Hematopoietic multipotent progenitor cell treated with erythropoietin and hydrocortisone succinate and interleukin-3 and kit ligand, for 8 days (in vitro differentiated cells): ENCODE results near the gene CDKAL1.
A peak's percentile ranks its signal among the peaks of the same experiment; 100 is the strongest.
"Not testable (repeated sequence)": the region's sequence is repeated elsewhere in the genome, so short reads cannot be mapped to it uniquely, and the experiment has no call there.

Experiments used
- DNase-seq: peaks from one replicate; pipeline ENCODE4 v3.0.0-alpha.2; 2015

CDKAL1 gene

DNA sequence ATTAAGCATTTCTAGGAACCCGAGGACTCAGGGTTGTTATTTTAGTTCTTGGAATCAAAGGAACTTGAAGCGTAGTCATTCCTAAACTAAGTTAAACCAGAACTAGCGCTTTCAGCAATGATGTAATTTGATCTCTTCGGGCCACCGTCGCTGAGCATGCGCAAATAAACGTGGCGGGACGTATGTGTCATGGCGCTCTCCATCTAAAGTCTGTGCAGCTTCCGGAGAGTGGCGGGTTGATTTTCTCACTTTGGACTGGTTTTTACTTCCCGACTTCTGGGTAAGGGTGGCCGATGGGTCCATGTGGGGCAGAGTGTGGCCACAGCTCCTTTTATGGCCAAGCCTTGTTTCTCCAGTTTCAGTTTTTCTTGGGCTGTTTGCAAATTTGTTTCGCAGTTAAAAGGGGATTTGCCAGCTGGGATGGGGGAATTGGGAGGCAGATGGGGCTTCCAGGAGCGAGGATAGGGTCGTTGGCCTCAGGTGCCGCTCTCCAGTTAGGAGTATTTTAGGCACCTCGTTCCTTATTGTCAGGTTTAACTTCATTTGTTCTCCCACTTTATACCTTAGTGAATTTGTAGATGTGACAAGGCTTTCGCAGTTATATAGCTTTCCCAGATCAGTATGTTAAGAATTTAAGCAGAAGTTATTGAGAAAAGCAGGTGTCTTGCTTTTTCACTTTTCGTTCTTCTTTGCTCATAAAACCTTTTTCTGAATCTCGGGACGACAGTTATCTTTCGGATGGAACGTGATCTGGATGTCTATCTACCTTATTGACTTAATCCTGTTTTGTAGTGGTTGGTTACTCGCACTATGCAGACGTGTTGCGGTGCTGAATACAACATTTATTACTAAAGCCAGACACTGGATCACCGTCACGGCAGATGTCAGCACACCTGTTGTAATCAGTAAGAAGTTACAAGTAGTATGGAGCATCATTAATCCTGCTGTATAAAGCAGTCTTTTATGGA lies at the start of gene CDKAL1:
TSS of gene CDKAL1 (plus strand) at position 163 of the 968 bp plus-strand sequence. CDS start 11,894 bp downstream, outside the sequence.
- DNase-seq: peak; percentile 96

GRCh38 chr6:20486641-20487040 lies 47.6 kb upstream of the CDKAL1 start:
- no peak for DNase-seq

DNA sequence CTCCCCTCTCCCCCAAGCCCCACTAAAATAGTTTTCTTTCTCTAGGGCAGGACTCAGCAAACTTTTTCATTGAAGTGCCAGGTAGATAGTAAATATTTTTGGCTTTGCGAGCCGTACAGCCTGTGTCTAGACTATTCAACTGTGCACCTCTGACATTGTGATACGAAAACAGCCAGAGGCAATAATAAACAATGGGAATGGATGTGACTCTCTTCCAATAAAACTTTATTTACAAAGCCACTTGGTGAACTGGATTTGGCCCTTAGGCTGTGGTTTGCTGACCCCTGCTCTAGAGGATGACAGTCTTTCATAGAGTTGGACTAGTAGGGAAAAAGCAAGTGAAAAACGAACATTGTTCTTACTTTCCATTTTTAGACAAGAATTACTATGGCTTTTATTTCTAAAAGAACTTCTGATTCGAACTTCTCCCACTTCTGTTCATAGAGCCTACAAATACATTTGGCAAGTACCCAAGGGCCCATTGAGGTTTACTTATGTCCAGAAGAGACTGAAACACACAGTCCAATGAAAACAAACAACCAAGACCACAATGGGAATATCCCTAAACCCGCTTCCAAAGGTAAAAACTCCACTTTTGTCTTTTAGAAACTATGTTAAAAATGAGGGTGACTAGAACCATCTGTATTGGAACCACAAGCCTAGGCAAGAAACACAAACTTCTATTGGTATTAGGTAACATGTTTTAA lies 46.4 kb upstream of the CDKAL1 start:
- DNase-seq: no peak

GRCh38 chr6:20490591-20490990 lies 43.7 kb upstream of the CDKAL1 start:
- DNase-seq: no peak

DNA sequence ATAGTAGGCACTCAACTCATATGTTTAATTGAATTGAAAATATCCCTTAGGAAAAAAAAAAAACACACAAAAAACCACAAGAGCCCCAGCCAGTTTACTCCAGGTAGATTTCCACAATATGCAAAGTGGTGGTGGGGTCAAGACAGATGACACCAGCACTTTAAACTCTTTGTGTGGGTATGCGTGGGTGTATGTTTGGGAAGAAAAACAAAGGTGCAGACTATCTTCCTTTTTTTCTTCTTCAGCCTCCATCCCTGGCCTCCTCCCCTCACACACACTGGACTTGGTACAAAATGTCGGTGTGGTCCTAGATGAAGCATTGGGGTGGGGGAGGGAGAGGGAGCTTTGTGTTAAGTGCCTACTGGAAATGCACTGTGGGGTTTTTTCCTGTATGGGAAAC lies 42.2 kb upstream of the CDKAL1 start:
- DNase-seq: no peak

DNA sequence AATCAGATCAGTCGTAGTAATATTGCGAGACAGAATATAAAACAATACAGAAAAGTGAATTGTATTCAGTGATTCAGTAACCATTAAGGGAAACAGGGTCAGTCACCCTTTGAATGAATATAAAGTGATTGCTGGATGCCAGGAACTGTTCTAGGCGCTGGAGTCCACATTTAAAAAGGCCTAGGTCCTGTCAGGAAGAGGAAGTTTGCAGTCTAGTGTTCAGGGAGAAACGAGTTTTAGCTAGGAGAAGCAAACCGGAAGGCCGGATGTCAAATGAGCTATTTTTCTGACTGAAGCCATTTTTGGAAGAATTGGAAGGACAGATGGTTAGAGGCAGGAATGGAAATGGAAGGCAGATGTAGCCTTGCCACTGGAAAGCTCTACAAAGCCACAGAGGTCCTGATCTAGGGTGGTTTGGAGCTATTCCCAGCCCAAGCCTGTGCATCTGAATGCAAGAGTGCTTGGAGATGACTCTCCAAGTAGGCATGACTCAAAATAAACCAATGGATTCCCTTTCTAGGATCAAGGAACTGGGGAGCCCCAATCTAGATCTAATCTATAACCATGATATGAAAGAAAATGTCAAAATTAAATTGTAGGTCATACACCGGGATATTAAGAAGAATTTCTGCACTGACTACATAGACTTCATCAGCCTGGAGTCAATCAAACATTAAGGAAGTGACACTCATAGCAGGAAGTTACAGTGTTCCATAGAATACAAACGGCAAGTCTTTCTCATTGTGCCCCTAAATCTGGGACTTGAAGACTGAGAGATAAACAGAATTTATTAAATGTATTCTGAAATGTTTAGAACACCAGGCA lies 36.8 kb upstream of the CDKAL1 start:
- no peak for DNase-seq

GRCh38 chr6:20498041-20498385 lies 36.2 kb upstream of the CDKAL1 start:
- DNase-seq: no peak

DNA sequence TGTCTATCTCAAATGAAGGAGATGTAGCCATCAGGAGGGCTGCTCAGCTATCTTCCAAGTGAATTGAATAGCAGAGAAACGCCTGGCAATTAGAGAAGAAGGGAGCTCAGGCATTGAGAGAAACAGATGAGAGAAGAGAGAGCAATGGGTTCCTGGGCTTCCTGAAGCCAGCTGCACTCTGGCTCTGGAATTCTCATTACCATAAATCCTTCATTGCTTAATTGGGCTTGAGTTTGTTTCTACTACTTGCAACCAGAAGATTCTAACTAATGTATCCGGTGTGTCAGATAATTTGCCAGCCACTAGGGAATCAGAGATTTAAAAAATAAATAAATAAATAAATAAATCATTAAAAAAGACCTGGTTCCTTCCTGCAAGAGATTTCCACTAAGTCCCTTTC lies 25.0 kb upstream of the CDKAL1 start:
- no peak for DNase-seq

GRCh38 chr6:20511852-20512251 lies 22.4 kb upstream of the CDKAL1 start:
- DNase-seq: no peak

- DNase-seq: not testable (repeated sequence)
These were observed 9.0 kb upstream of the CDKAL1 start for GRCh38 chr6:20525208-20525607.

DNA sequence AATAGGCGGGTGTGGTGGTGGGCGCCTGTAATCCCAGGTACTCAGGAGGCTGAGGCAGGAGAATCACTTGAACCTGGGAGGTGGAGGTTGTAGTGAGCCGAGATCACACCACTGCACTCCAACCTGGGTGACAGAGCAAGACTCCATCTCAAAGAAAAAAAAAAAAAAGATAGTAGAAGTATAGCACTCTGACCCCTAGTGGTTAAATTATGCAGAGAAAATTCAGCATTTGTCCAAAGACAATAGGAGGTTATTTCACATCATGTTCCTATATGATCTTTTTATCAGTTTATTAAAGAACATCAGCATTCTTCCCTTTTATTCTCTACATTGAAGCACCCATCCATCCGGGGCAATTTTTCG lies 5.2 kb upstream of the CDKAL1 start:
- peak; percentile 83 for DNase-seq

GRCh38 chr6:20532881-20533280 lies 1.4 kb upstream of the CDKAL1 start:
- DNase-seq: no peak

DNA sequence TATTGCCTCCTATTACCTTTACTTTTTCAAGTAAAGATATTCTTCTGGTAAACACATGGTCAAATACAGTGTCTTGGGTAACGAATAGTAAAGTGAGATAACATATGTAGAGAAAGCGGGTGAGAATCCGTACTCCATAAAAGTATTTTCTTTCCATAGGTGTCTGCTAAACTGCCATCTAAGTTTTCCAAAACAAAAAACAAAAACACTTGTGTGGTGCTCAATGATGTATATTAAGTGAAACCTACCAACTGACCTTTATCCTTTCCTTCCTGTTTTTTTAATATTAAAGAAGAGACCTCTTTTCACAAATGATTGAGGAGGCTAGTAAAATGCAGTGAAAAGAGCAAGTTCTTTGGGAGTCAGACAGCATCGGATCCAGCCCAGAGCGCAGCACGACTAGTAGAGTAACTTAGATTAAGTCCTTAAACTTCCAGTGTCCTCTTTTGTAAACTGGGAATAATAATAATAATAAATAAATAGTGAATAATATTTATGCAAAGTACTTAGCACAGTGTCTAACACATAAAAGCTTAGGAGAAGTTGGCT lies 437 bp upstream of the CDKAL1 start:
- DNase-seq: no peak

DNA sequence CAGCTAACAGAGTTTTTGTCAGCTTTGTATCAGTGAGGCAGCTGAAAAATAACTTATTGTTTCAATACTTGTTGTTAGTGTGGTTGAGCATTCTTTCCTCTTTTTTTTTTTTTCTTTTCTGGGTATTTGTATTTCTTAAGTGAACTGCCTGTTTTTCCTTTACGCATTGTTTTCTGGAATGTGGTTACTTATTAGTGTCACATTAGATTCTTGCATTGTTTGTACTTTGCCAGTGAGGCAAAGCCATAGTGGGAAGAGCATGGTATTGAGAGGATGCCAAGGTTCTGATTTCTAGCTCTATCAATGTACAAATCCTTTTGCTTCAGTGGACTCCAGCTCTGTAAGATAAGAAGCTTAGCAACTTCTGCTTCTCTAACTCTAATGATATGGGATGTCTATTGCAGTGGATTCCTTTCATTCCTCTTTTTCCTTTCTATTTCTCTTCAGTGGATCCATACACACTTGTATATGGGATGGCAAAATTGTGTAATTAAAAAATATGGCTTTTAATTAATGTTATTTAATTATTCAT lies 3.9 kb downstream of the CDKAL1 start:
- peak; percentile 38 for DNase-seq

- peak; percentile 77 for DNase-seq
These were observed 4.7 kb downstream of the CDKAL1 start for GRCh38 chr6:20538907-20539306.

DNA sequence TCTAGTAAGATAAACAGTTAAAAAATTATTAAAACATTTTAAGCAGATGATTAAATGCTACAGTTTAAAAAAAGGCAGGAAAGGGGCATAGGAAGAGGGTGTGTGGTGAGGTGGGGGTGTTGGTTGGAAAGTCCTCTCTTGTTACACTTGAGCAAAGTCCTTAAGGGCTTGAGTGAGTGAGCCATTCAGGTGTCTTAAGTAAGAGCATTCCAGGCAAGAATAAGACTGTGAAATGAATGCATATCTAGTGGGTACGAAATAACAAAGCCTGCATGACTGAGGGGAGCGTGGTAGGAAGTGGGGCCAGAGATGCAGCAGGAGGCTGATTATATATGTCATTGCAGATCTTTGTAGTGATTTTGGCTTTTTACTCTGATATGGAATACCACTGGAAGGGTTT lies 5.1 kb downstream of the CDKAL1 start:
- DNase-seq: no peak

DNA sequence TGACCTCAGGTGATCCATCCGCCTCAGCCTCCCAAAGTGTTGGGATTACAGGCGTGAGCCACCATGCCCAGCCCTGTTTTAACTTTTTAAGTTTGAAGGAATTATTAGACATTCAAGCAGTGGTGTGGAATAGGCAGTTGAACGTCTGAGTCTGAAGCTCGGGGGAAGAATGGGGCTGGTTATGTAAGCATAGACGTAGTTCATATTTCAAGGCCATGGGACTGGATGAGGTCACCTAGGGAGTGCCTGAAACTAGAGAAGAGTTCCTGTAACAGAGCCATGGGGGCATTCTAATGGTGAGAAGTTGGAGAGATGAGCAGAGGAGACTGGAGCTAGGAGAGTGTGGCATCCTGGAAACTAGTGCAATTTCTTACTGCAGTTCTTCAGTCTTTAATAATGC lies 6.4 kb downstream of the CDKAL1 start:
- no peak for DNase-seq

GRCh38 chr6:20541382-20541781 lies 7.1 kb downstream of the CDKAL1 start:
- no peak for DNase-seq

GRCh38 chr6:20542927-20543602 lies 8.8 kb downstream of the CDKAL1 start:
- no peak for DNase-seq

DNA sequence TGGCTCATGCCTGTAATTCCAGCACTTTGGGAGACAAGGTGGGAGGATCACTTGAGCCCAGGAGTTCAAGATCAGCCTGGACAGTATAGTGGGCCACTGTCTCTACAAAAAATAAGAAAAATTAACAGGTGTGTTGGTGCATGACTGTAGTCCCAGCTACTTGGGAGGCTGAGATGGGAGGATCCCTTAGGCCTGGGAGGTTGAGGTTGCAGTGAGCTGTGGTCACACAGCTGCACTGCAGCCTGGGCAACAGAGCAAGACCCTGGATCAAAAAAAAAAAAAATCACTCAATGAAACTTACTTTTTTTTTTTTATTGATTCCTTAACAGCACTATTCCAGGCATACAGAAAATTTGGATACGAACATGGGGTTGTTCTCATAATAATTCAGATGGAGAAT lies 14.0 kb downstream of the CDKAL1 start:
- no peak for DNase-seq

GRCh38 chr6:20549398-20549797 lies 15.1 kb downstream of the CDKAL1 start:
- not testable (repeated sequence) for DNase-seq

- DNase-seq: no peak
These were observed 20.1 kb downstream of the CDKAL1 start for GRCh38 chr6:20554326-20554725.
